Activated CD8-positive, alpha-beta memory T cell treated with anti-CD3 and anti-CD28 coated beads, Interleukin-2, amount 10 ng/mL, durations not matched to agents 7 days and 5 days (primary cell): ENCODE measurements around the gene NPAS2. TPM values are rescaled to one million over a fixed set of nuclear protein-coding genes. Genes with fewer than 3 reads are reported as not detected.

ENCODE experiments used
- ATAC-seq: fragments of 150-1000 bp; cut with Tn5 transposase; one replicate; pipeline ENCODE4 v1.10.0; 2021; ENCODE audit warnings: moderate library complexity
- CTCF ChIA-PET: fragments of 350-600 bp; sonication (Branson Sonifier 250); formaldehyde crosslinking; loops from one replicate; lab custom pipeline; 2021; ENCODE audit warnings: antibody characterized with exemption; lab: Charles Lee
- DNase-seq: peaks from one replicate; pipeline ENCODE4 v3.0.0-alpha.2; 2020
- H3K27ac Mint-ChIP-seq: one replicate; pipeline ENCODE4 v1.8.0; 2021; ENCODE audit warnings: mild to moderate bottlenecking, mixed read lengths
- H3K27me3 Mint-ChIP-seq: one replicate; pipeline ENCODE4 v1.8.0; 2021; ENCODE audit warnings: mixed read lengths
- H3K36me3 Mint-ChIP-seq: one replicate; pipeline ENCODE4 v1.8.0; 2021; ENCODE audit warnings: mild to moderate bottlenecking, mixed read lengths
- H3K4me1 Mint-ChIP-seq: one replicate; pipeline ENCODE4 v1.8.0; 2021; ENCODE audit warnings: mixed read lengths
- H3K4me3 Mint-ChIP-seq: one replicate; pipeline ENCODE4 v1.8.0; 2021; ENCODE audit warnings: mild to moderate bottlenecking, moderate library complexity, mixed read lengths
- H3K9me3 Mint-ChIP-seq: one replicate; pipeline ENCODE4 v1.8.0; 2022; ENCODE audit warnings: low read depth, mixed read lengths
- total RNA-seq, 2 experiments: library from RNA; stranded (reverse); gene quantifications; one replicate each; pipeline ENCODE4 v1.2.3, GENCODE V29; 2021

NPAS2 gene
- total RNA-seq, 2 experiments from 2014 or later = 0.41 to 0.47 TPM

GRCh38 chr2:100982431-100982861 lies 162.5 kb downstream of the NPAS2 start:
- H3K9me3 Mint-ChIP-seq = no peaks in the 10 kb centered on the region
- peaks cover 2% of the 10 kb centered on the region for H3K27me3 Mint-ChIP-seq
- ATAC-seq (no peak), DNase-seq (no peak)
- H3K36me3 Mint-ChIP-seq = no peaks in the 10 kb centered on the region
- no peak overlapping the region for H3K4me3 Mint-ChIP-seq
- CTCF ChIA-PET = interaction anchor here (1.2 to 1.9 kb wide), 3 partner anchors 373 to 387 kb away, joined by 3 to 13 read pairs (median 5); no protein-coding TSS in a partner anchor
- H3K27ac Mint-ChIP-seq = no peak overlapping the region
- H3K4me1 Mint-ChIP-seq = no peaks in the 10 kb centered on the region

DNA sequence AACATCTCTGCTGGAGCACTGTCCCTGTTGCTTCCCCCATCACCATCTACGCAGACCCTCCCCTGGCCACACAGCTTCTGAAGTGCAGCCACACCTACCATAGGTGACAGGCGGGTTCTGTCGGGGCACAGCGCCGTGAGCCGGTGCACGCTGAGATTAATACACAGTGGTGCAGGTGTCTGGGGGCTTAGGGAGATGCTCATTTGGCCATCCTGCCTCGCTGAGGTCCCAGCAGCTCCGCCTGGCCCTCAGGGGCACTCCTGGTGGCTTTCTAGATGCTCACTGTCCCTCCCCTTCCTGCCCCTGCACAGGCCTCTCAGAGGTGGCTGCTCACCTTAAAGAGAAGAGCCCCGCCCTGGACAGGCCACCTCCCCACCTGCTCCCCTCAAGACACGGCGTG lies 163.3 kb downstream of the NPAS2 start:
- no peaks in the 10 kb centered on the region for H3K36me3 Mint-ChIP-seq
- DNase-seq (no peak), ATAC-seq (no peak)
- peaks cover 2% of the 10 kb centered on the region for H3K27me3 Mint-ChIP-seq
- no peak overlapping the region for H3K27ac Mint-ChIP-seq
- CTCF ChIA-PET = interaction anchor here (1.2 to 1.9 kb wide), 3 partner anchors 373 to 388 kb away, joined by 3 to 13 read pairs (median 5); no protein-coding TSS in a partner anchor
- H3K4me3 Mint-ChIP-seq = no peak overlapping the region
- no peaks in the 10 kb centered on the region for H3K9me3 Mint-ChIP-seq
- H3K4me1 Mint-ChIP-seq = no peaks in the 10 kb centered on the region

GRCh38 chr2:100983684-100984310 lies 163.9 kb downstream of the NPAS2 start:
- no peaks in the 10 kb centered on the region for H3K9me3 Mint-ChIP-seq
- no peak for DNase-seq
- no peak for ATAC-seq
- H3K36me3 Mint-ChIP-seq = no peaks in the 10 kb centered on the region
- no peaks in the 10 kb centered on the region for H3K4me1 Mint-ChIP-seq
- peaks cover 2% of the 10 kb centered on the region for H3K27me3 Mint-ChIP-seq
- CTCF ChIA-PET = interaction anchor here (1.5 to 1.9 kb wide), 2 partner anchors 374 to 388 kb away, joined by 3 to 13 read pairs; no protein-coding TSS in a partner anchor
- H3K4me3 Mint-ChIP-seq = no peak overlapping the region
- no peak overlapping the region for H3K27ac Mint-ChIP-seq

DNA sequence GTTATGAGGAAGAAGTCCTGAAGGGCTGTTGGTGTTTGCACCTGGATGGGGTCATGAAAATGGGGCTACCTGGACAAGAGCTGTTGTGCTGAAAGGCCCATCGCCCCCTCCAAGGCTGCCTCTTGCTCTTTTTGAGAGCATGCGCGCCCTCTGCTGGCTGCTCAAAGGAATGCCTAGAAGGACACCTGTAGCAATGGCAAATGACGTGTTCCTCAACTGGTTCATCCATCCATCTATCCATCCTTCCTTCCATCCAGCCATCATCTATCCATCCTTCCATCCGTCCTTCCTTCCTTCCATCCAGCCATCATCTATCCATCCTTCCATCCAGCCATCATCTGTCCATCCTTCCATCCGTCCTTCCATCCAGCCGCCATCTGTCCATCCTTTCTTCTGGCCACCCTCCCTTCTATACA lies 165.0 kb downstream of the NPAS2 start:
- Mint-ChIP-seq H3K9me3 (no peaks in the 10 kb centered on the region), H3K4me3 (no peak overlapping the region), H3K27me3 (peaks cover 2% of the 10 kb centered on the region), H3K4me1 (no peaks in the 10 kb centered on the region), H3K27ac (no peak overlapping the region), H3K36me3 (no peaks in the 10 kb centered on the region)
- peak; percentile 80 for DNase-seq
- CTCF ChIA-PET = interaction anchor here (0.6 to 3.9 kb wide), 6 partner anchors 14 to 386 kb away, joined by 3 to 39 read pairs (median 3); no protein-coding TSS in a partner anchor
- ATAC-seq = peak; percentile 79

DNA sequence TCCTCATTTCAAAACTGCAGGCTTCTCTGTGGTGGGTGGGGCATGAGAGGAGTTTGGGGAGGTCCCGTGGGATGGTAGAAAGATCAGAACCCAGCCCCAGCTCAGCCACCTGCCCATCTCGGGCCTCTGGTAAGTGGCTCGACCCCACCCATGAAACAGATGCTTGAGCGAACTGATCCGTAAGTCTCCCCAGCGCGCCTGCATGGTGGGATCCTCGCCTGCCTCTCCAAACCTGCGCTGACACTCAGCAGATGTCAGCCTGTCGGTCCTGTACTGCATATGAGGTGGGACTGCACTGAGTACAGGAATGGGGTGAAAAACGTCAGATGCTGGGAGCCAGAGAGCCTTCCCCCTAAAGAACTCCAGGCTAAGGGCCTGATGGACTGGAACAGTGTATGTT lies 166.2 kb downstream of the NPAS2 start:
- ATAC-seq (no peak), DNase-seq (no peak)
- Mint-ChIP-seq H3K4me1 (no peaks in the 10 kb centered on the region), H3K9me3 (no peaks in the 10 kb centered on the region), H3K27me3 (peaks cover 2% of the 10 kb centered on the region), H3K27ac (no peak overlapping the region), H3K4me3 (no peak overlapping the region), H3K36me3 (no peaks in the 10 kb centered on the region)
- CTCF ChIA-PET = interaction anchor here (1.4 to 3.9 kb wide), 3 partner anchors 256 to 392 kb away, joined by 4 to 39 read pairs (median 9); no protein-coding TSS in a partner anchor

- Mint-ChIP-seq H3K27me3 (peaks cover 2% of the 10 kb centered on the region), H3K9me3 (no peaks in the 10 kb centered on the region), H3K36me3 (no peaks in the 10 kb centered on the region), H3K4me1 (no peaks in the 10 kb centered on the region), H3K4me3 (no peak overlapping the region), H3K27ac (no peak overlapping the region)
- ATAC-seq (no peak), DNase-seq (no peak)
- CTCF ChIA-PET = interaction anchor here (0.8 to 3.9 kb wide), 7 partner anchors 15 to 393 kb away, joined by 3 to 39 read pairs (median 4); partner anchors contain the start of gene RPL31
Measured at GRCh38 chr2:100987536-100987935, 167.6 kb downstream of the NPAS2 start.

- H3K27me3 Mint-ChIP-seq = peaks cover 2% of the 10 kb centered on the region
- no peak overlapping the region for H3K4me3 Mint-ChIP-seq
- CTCF ChIA-PET = interaction anchor here (0.8 to 3.9 kb wide), 6 partner anchors 15 to 382 kb away, joined by 3 to 39 read pairs (median 4); partner anchors contain the start of gene RPL31
- H3K36me3 Mint-ChIP-seq = no peaks in the 10 kb centered on the region
- ATAC-seq (no peak), DNase-seq (no peak)
- no peaks in the 10 kb centered on the region for H3K4me1 Mint-ChIP-seq
- no peak overlapping the region for H3K27ac Mint-ChIP-seq
- no peaks in the 10 kb centered on the region for H3K9me3 Mint-ChIP-seq
Measured at GRCh38 chr2:100987974-100988373, 168.0 kb downstream of the NPAS2 start.

- no peak overlapping the region for H3K27ac Mint-ChIP-seq
- no peak for ATAC-seq
Measured at GRCh38 chr2:100988630-100989417, 168.9 kb downstream of the NPAS2 start.

GRCh38 chr2:100989666-100990065 lies 169.7 kb downstream of the NPAS2 start:
- no peak overlapping the region for H3K27ac Mint-ChIP-seq
- CTCF ChIA-PET = no interaction called here

More at GRCh38 chr2:100988630-100989417, 168.9 kb downstream of the NPAS2 start:
- H3K9me3 Mint-ChIP-seq = no peaks in the 10 kb centered on the region
- H3K27me3 Mint-ChIP-seq = peaks cover 2% of the 10 kb centered on the region
- CTCF ChIA-PET = interaction anchor here (2.0 kb wide), 1 partner anchor 383 kb away, joined by 8 read pairs; no protein-coding TSS in a partner anchor
- no peaks in the 10 kb centered on the region for H3K4me1 Mint-ChIP-seq
- no peak for DNase-seq
- H3K36me3 Mint-ChIP-seq = no peaks in the 10 kb centered on the region
- no peak overlapping the region for H3K4me3 Mint-ChIP-seq

DNA sequence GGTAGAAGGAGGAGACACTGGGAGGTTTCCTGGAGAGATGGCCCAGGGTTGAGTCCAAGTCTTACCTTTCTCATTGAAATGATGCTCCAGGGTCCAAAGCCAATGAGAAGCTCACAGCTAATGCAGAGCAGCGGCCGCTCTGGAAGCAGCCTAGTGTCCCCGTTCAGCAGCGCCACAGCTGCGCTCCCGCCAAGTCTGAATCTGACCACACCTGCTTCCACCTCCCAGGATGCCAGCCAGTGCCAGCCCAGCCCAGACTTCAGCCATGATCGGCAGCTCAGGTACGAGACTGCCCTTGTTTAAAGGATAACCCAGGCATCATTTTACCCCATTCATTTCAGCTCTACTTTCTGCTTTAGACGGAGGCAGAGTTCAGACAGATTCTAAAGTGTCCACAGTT lies 170.2 kb downstream of the NPAS2 start:
- CTCF ChIA-PET = no interaction called here
- no peaks in the 10 kb centered on the region for H3K9me3 Mint-ChIP-seq
- DNase-seq = no peak
- H3K27me3 Mint-ChIP-seq = no peaks in the 10 kb centered on the region
- ATAC-seq = no peak
- H3K4me3 Mint-ChIP-seq = no peak overlapping the region
- H3K36me3 Mint-ChIP-seq = no peaks in the 10 kb centered on the region
- no peak overlapping the region for H3K27ac Mint-ChIP-seq
- H3K4me1 Mint-ChIP-seq = no peaks in the 10 kb centered on the region

More at GRCh38 chr2:100989666-100990065, 169.7 kb downstream of the NPAS2 start:
- no peak for DNase-seq
- H3K36me3 Mint-ChIP-seq = no peaks in the 10 kb centered on the region
- peaks cover 2% of the 10 kb centered on the region for H3K27me3 Mint-ChIP-seq
- H3K4me1 Mint-ChIP-seq = no peaks in the 10 kb centered on the region
- ATAC-seq = no peak
- H3K4me3 Mint-ChIP-seq = no peak overlapping the region
- no peaks in the 10 kb centered on the region for H3K9me3 Mint-ChIP-seq

DNA sequence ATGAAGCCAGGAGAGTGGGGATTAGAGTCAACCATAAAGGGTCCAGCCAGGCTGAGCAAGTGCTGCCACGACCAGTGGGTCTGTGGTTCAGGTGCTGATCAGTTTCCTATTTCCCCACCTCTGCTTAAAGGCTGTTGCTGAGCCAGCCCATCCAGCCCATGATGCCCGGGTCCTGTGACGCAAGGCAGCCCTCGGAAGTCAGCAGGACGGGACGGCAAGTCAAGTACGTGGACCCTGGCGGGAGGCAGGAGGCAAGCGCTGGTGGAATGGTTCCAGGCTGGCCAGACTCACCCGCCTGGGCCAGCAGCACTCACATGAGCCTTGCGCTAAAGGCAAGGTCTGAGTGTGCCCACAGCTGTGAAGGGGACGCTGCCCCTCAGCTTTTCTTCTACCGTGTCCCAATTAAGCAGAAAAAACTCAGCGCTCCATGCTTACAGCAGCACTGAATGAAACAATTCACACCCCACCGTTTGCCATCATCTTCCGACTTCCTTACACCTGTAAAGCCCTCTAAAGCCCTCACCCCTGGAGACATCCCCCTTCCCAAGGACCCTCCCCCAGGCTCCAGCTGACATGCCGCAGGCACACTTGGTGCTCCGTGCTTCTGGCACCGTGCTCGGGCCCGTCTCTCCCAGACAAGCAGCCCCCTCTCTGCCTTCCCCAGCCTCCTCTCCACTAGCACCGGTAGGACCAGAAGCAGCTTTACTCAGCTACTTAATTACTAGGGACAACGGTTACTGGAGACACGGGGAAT lies 170.9 kb downstream of the NPAS2 start:
- no peaks in the 10 kb centered on the region for H3K27me3 Mint-ChIP-seq
- no peak for DNase-seq
- H3K27ac Mint-ChIP-seq = no peak overlapping the region
- no peaks in the 10 kb centered on the region for H3K36me3 Mint-ChIP-seq
- no peak overlapping the region for H3K4me3 Mint-ChIP-seq
- ATAC-seq = no peak
- CTCF ChIA-PET = no interaction called here
- no peaks in the 10 kb centered on the region for H3K9me3 Mint-ChIP-seq
- H3K4me1 Mint-ChIP-seq = no peaks in the 10 kb centered on the region

GRCh38 chr2:100991404-100991773 lies 171.4 kb downstream of the NPAS2 start:
- Mint-ChIP-seq H3K36me3 (no peaks in the 10 kb centered on the region), H3K9me3 (no peaks in the 10 kb centered on the region), H3K27me3 (no peaks in the 10 kb centered on the region), H3K4me3 (no peak overlapping the region), H3K27ac (no peak overlapping the region), H3K4me1 (no peaks in the 10 kb centered on the region)
- CTCF ChIA-PET = no interaction called here
- ATAC-seq (no peak), DNase-seq (no peak)

- H3K27ac Mint-ChIP-seq = no peak overlapping the region
- no peaks in the 10 kb centered on the region for H3K27me3 Mint-ChIP-seq
- H3K36me3 Mint-ChIP-seq = no peaks in the 10 kb centered on the region
- H3K4me1 Mint-ChIP-seq = no peaks in the 10 kb centered on the region
- ATAC-seq (no peak), DNase-seq (no peak)
- CTCF ChIA-PET = no interaction called here
- H3K9me3 Mint-ChIP-seq = no peaks in the 10 kb centered on the region
- H3K4me3 Mint-ChIP-seq = no peak overlapping the region
Measured at GRCh38 chr2:100992262-100992661, 172.3 kb downstream of the NPAS2 start.
